ENCODE data around the gene KCNJ4.
"Not testable (repeated sequence)": the region's sequence is repeated elsewhere in the genome, so short reads cannot be mapped to it uniquely, and the experiment has no call there.

KCNJ4 gene

GRCh38 chr22:38482662-38483308 is 27.8 kb upstream of the KCNJ4 start:
- no peak overlapping the region for H3K4me3 Mint-ChIP-seq
- H3K9me3 Mint-ChIP-seq: no peaks in the 10 kb centered on the region
- H3K4me1 Mint-ChIP-seq (ENCODE audit: low read depth): peaks cover 42% of the 10 kb centered on the region
- peaks cover 83% of the 10 kb centered on the region for H3K36me3 Mint-ChIP-seq (ENCODE audit: low read depth)
- DNase-seq: no peak
- peak overlapping the region; percentile 26 for H3K27ac Mint-ChIP-seq
- H3K27me3 Mint-ChIP-seq: no peaks in the 10 kb centered on the region

GRCh38 chr22:38481871-38482332 is 26.9 kb upstream of the KCNJ4 start:
- Mint-ChIP-seq H3K27ac (peak overlapping the region; percentile 58), H3K36me3 (ENCODE audit: low read depth) (peaks cover 76% of the 10 kb centered on the region), H3K4me1 (ENCODE audit: low read depth) (peaks cover 39% of the 10 kb centered on the region), H3K9me3 (no peaks in the 10 kb centered on the region), H3K4me3 (no peak overlapping the region), H3K27me3 (no peaks in the 10 kb centered on the region)
- peak; percentile 29 for DNase-seq

- Mint-ChIP-seq H3K36me3 (ENCODE audit: low read depth) (peaks cover 70% of the 10 kb centered on the region), H3K9me3 (no peaks in the 10 kb centered on the region), H3K27me3 (no peaks in the 10 kb centered on the region), H3K4me3 (no peak overlapping the region), H3K27ac (peak overlapping the region; percentile 73), H3K4me1 (ENCODE audit: low read depth) (peaks cover 33% of the 10 kb centered on the region)
- DNase-seq: peak; percentile 22
Observed at GRCh38 chr22:38481162-38481870, 26.3 kb upstream of the KCNJ4 start.

- Mint-ChIP-seq H3K36me3 (ENCODE audit: low read depth) (peaks cover 50% of the 10 kb centered on the region), H3K27ac (peak overlapping the region; percentile 61), H3K27me3 (no peaks in the 10 kb centered on the region), H3K4me1 (ENCODE audit: low read depth) (peaks cover 23% of the 10 kb centered on the region), H3K9me3 (no peaks in the 10 kb centered on the region), H3K4me3 (no peak overlapping the region)
- no peak for DNase-seq
Observed at GRCh38 chr22:38479096-38479837, 24.3 kb upstream of the KCNJ4 start.

GRCh38 chr22:38477585-38477984 is 22.6 kb upstream of the KCNJ4 start:
- peak overlapping the region; percentile 24 for H3K27ac Mint-ChIP-seq
- H3K4me1 Mint-ChIP-seq (ENCODE audit: low read depth): peaks cover 11% of the 10 kb centered on the region
- H3K27me3 Mint-ChIP-seq: no peaks in the 10 kb centered on the region
- peak; percentile 17 for DNase-seq
- peaks cover 33% of the 10 kb centered on the region for H3K36me3 Mint-ChIP-seq (ENCODE audit: low read depth)
- no peak overlapping the region for H3K4me3 Mint-ChIP-seq
- no peaks in the 10 kb centered on the region for H3K9me3 Mint-ChIP-seq

- Mint-ChIP-seq H3K4me1 (ENCODE audit: low read depth) (peaks cover 6% of the 10 kb centered on the region), H3K4me3 (no peak overlapping the region), H3K9me3 (no peaks in the 10 kb centered on the region), H3K27me3 (peaks cover 4% of the 10 kb centered on the region), H3K27ac (no peak overlapping the region), H3K36me3 (ENCODE audit: low read depth) (peaks cover 3% of the 10 kb centered on the region)
- DNase-seq: peak; percentile 19
Observed at GRCh38 chr22:38474003-38474607, 19.1 kb upstream of the KCNJ4 start.

GRCh38 chr22:38471237-38471636 is 16.2 kb upstream of the KCNJ4 start:
- no peak overlapping the region for H3K4me3 Mint-ChIP-seq
- H3K4me1 Mint-ChIP-seq (ENCODE audit: low read depth): peaks cover 16% of the 10 kb centered on the region
- DNase-seq: no peak
- H3K36me3 Mint-ChIP-seq (ENCODE audit: low read depth): no peaks in the 10 kb centered on the region
- no peaks in the 10 kb centered on the region for H3K9me3 Mint-ChIP-seq
- peaks cover 22% of the 10 kb centered on the region for H3K27me3 Mint-ChIP-seq
- no peak overlapping the region for H3K27ac Mint-ChIP-seq

- Mint-ChIP-seq H3K4me1 (ENCODE audit: low read depth) (peaks cover 14% of the 10 kb centered on the region), H3K27me3 (peaks cover 33% of the 10 kb centered on the region)
- not testable (repeated sequence) for H3K27ac Mint-ChIP-seq; DNase-seq; H3K36me3 Mint-ChIP-seq (ENCODE audit: low read depth); H3K4me3 Mint-ChIP-seq; H3K9me3 Mint-ChIP-seq
Observed at GRCh38 chr22:38470179-38470578, 15.2 kb upstream of the KCNJ4 start.

- no peak overlapping the region for H3K4me3 Mint-ChIP-seq
- H3K27ac Mint-ChIP-seq: no peak overlapping the region
- H3K27me3 Mint-ChIP-seq: peaks cover 36% of the 10 kb centered on the region
- H3K36me3 Mint-ChIP-seq (ENCODE audit: low read depth): no peaks in the 10 kb centered on the region
- no peak for DNase-seq
- no peaks in the 10 kb centered on the region for H3K9me3 Mint-ChIP-seq
- peaks cover 14% of the 10 kb centered on the region for H3K4me1 Mint-ChIP-seq (ENCODE audit: low read depth)
Observed at GRCh38 chr22:38469306-38469781, 14.3 kb upstream of the KCNJ4 start.

- Mint-ChIP-seq H3K27me3 (peaks cover 43% of the 10 kb centered on the region), H3K36me3 (ENCODE audit: low read depth) (no peaks in the 10 kb centered on the region), H3K27ac (no peak overlapping the region), H3K4me1 (ENCODE audit: low read depth) (peaks cover 10% of the 10 kb centered on the region), H3K9me3 (no peaks in the 10 kb centered on the region), H3K4me3 (no peak overlapping the region)
- no peak for DNase-seq
Observed at GRCh38 chr22:38468443-38469305, 13.7 kb upstream of the KCNJ4 start.

- peak within 1 kb of the TSS; percentile 40 for H3K27ac Mint-ChIP-seq
Observed at GRCh38 chr22:38467904-38468442, 13.0 kb upstream of the KCNJ4 start, which contains the start of gene KDELR3. Gene KDELR3 (plus strand): TSS chr22:38468096. CDS start chr22:38468234, 138 bp downstream.

GRCh38 chr22:38467438-38467903 is 12.5 kb upstream of the KCNJ4 start:
- Mint-ChIP-seq H3K27me3 (peaks cover 53% of the 10 kb centered on the region), H3K9me3 (no peaks in the 10 kb centered on the region), H3K4me3 (peak overlapping the region; percentile 60), H3K27ac (peak overlapping the region; percentile 22), H3K36me3 (ENCODE audit: low read depth) (no peaks in the 10 kb centered on the region), H3K4me1 (ENCODE audit: low read depth) (peaks cover 10% of the 10 kb centered on the region)
- no peak for DNase-seq

More at GRCh38 chr22:38467904-38468442, 13.0 kb upstream of the KCNJ4 start, which contains the start of gene KDELR3:
- no peaks in the 10 kb centered on the region for H3K9me3 Mint-ChIP-seq
- DNase-seq: peak; percentile 73
- no peaks in the 10 kb centered on the region for H3K36me3 Mint-ChIP-seq (ENCODE audit: low read depth)
- H3K4me3 Mint-ChIP-seq: peak within 1 kb of the TSS; percentile 60
- H3K4me1 Mint-ChIP-seq (ENCODE audit: low read depth): peaks cover 10% of the 10 kb centered on the region
- peaks cover 50% of the 10 kb centered on the region for H3K27me3 Mint-ChIP-seq
